GM13976 (cell line): ENCODE data around the gene BTRC.

ENCODE experiments used
- DNase-seq: peaks from one replicate; pipeline ENCODE4 v3.0.0; 2012; ENCODE audit warnings: low spot score
- CTCF ChIP-seq: IDR thresholded peaks from 2 replicates; pipeline ENCODE4 v1.5.1; 2012; ENCODE audit warnings: borderline replicate concordance, mild to moderate bottlenecking; ENCODE audit not compliant: insufficient read depth; ENCODE audit errors: extremely low read depth, missing control alignments, control extremely low read depth
- in situ Hi-C: fragments of 300-500 bp; cut with MboI; formaldehyde crosslinking; loops from one replicate; pipeline ENCODE4 v1.12.0; 2022; ENCODE audit warnings: low sequenced_read_pairs, mixed read lengths, inconsistent platforms; ENCODE audit not compliant: unreplicated experiment

BTRC gene

GRCh38 chr10:101595591-101596433 lies 241.8 kb downstream of the BTRC start:
- DNase-seq = no peak
- TF ChIP-seq CTCF = no peak
- in situ Hi-C loops = no loop called here

- in situ Hi-C loops = no loop called here
- no peak for TF ChIP-seq CTCF
- no peak for DNase-seq
Observed at GRCh38 chr10:101597091-101597900, 243.3 kb downstream of the BTRC start.

GRCh38 chr10:101601541-101601940 lies 247.6 kb downstream of the BTRC start:
- TF ChIP-seq CTCF = no peak
- DNase-seq = no peak
- in situ Hi-C loops = loop anchor here (10.0 kb wide), 1 partner anchor 473 kb away; no protein-coding TSS in a partner anchor

- DNase-seq = peak; percentile 88
- TF ChIP-seq CTCF = peak; percentile 97
- in situ Hi-C loops = loop anchor here (10.0 kb wide), 1 partner anchor 472 kb away; no protein-coding TSS in a partner anchor
Observed at GRCh38 chr10:101602761-101603398, 248.9 kb downstream of the BTRC start.
